ENCODE results near the gene PROSER1. TPM values are rescaled to one million over a fixed set of nuclear protein-coding genes. Genes with fewer than 3 reads are reported as not detected.
A peak's percentile ranks its signal among the peaks of the same experiment; 100 is the strongest.

PROSER1 gene
- total and polyA plus RNA-seq, 10 of the 15 experiments (the other 5 are each of a cell fraction or from before 2014, with no cell fraction given): 14.3 to 66.0 (median 26.9) TPM

- ChIA-PET POLR2A (interaction anchor here (0.5 to 1.2 kb wide), 3 partner anchors 14 to 64 kb away, joined by 3 to 8 read pairs (median 7); no protein-coding TSS in a partner anchor), CTCF (interaction anchor here (1.3 to 2.7 kb wide), 4 partner anchors 11 to 575 kb away, joined by 3 to 11 read pairs (median 6); no protein-coding TSS in a partner anchor), SMC1A (ENCODE audit: uncharacterized antibody, unreplicated experiment) (interaction anchor here (0.6 to 1.5 kb wide), 9 partner anchors 9 to 223 kb away, joined by 3 to 6 read pairs (median 3); no protein-coding TSS in a partner anchor), RAD21 (ENCODE audit: unreplicated experiment) (interaction anchor here (0.9 to 2.4 kb wide), 3 partner anchors 13 to 222 kb away, joined by 3 to 12 read pairs (median 4); no protein-coding TSS in a partner anchor)
- no peak for DNase-seq (ENCODE audit: low read depth, low spot score)
- Histone ChIP-seq H3K79me2 (ENCODE audit: control insufficient read depth, insufficient read depth, low read length) (peaks cover 72% of the 10 kb centered on the region), H3K4me2 (ENCODE audit: control insufficient read depth, insufficient read depth) (peak overlapping the region; percentile 5), H3K27ac (ENCODE audit: control insufficient read depth, insufficient read depth) (peak overlapping the region; percentile 93), H3K9me3 (replicated peaks; ENCODE audit: control insufficient read depth, insufficient read depth, low read length) (no peaks in the 10 kb centered on the region), H3K4me1 (ENCODE audit: control insufficient read depth, insufficient read depth, low read length) (peaks cover 5% of the 10 kb centered on the region), H3K4me3 (peak overlapping the region; percentile 95), H3K9ac (ENCODE audit: control insufficient read depth, insufficient read depth, low read length) (peak overlapping the region; percentile 94), H4K20me1 (ENCODE audit: control insufficient read depth, insufficient read depth) (no peaks in the 10 kb centered on the region), H2AFZ (ENCODE audit: control insufficient read depth, low read depth, low read length) (peak overlapping the region; percentile 97), H3K36me3 (ENCODE audit: control insufficient read depth in 2 of 2, insufficient read depth in 2 of 2, low read length in 1 of 2) (peaks cover 0 to 4% of the 10 kb centered on the region in 2 experiments; a peak in 1 of 4 replicates), H3K27me3 (replicated peaks in 1 of 2; ENCODE audit: control insufficient read depth in 2 of 2, insufficient read depth in 2 of 2, low read length in 1 of 2) (no peaks in the 10 kb centered on the region)
- ATAC-seq: peak; percentile 28; the same call in 2 of the 3 replicates
- intact Hi-C loops (cut with micrococcal nuclease; ENCODE audit: unreplicated experiment): loop anchor here (10.0 kb wide), 1 partner anchor 693 kb away; the partner anchor contains the start of gene UFM1
- in situ Hi-C loops (cut with MboI): no loop called here
- no peak for FAIRE-seq
- no TSS peak for BruUV-seq (replicated peaks)
- WGBS (ENCODE audit: insufficient coverage, insufficient replicate concordance, low lambda C conversion rate, missing lambda C conversion rate): under 1% methylated on average over 30 of the region's 39 CpGs
- TF ChIP-seq, protein P1, sequence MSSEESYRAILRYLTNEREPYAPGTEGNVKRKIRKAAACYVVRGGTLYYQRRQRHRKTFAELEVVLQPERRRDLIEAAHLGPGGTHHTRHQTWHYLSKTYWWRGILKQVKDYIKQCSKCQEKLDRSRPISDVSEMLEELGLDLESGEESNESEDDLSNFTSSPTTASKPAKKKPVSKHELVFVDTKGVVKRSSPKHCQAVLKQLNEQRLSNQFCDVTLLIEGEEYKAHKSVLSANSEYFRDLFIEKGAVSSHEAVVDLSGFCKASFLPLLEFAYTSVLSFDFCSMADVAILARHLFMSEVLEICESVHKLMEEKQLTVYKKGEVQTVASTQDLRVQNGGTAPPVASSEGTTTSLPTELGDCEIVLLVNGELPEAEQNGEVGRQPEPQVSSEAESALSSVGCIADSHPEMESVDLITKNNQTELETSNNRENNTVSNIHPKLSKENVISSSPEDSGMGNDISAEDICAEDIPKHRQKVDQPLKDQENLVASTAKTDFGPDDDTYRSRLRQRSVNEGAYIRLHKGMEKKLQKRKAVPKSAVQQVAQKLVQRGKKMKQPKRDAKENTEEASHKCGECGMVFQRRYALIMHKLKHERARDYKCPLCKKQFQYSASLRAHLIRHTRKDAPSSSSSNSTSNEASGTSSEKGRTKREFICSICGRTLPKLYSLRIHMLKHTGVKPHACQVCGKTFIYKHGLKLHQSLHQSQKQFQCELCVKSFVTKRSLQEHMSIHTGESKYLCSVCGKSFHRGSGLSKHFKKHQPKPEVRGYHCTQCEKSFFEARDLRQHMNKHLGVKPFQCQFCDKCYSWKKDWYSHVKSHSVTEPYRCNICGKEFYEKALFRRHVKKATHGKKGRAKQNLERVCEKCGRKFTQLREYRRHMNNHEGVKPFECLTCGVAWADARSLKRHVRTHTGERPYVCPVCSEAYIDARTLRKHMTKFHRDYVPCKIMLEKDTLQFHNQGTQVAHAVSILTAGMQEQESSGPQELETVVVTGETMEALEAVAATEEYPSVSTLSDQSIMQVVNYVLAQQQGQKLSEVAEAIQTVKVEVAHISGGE (CRISPR knock-in tag; IDR thresholded peaks at IDR 0.05): peak; percentile 82
- TF ChIP-seq TCF12 (IDR thresholded peaks at IDR 0.05; ENCODE audit: low read depth, low read length) (no peak), BHLHE40 (IDR thresholded peaks at IDR 0.05; ENCODE audit: borderline replicate concordance in 1 of 2, low read depth in 2 of 2, low read length in 1 of 2) (peak in 1 of 2 experiments; percentile 50; a peak in 1 of 4 replicates), SMARCA5 (IDR thresholded peaks at IDR 0.05) (0 out of 2 replicates have a peak, but pooled peaks have one; percentile 68), ZNF622 (IDR thresholded peaks at IDR 0.05) (no peak), RUNX3 (IDR thresholded peaks at IDR 0.05; ENCODE audit: low read length) (0 out of 2 replicates have a peak, but pooled peaks have one; percentile 5), FOXM1 (IDR thresholded peaks at IDR 0.05; ENCODE audit: low read depth, low read length) (no peak), ZNF217 (IDR thresholded peaks at IDR 0.05) (0 out of 2 replicates have a peak, but pooled peaks have one; percentile 27), NFIC (IDR thresholded peaks at IDR 0.05; ENCODE audit: low read depth, low read length) (0 out of 2 replicates have a peak, but pooled peaks have one; percentile 1), NKRF (conservative IDR thresholded peaks at IDR 0.05) (peak; percentile 87), RB1 (IDR thresholded peaks at IDR 0.05; ENCODE audit: borderline replicate concordance) (no peak), DPF2 (IDR thresholded peaks at IDR 0.05) (peak; percentile 64; the same call in 1 of the 2 replicates), ZSCAN29 (IDR thresholded peaks at IDR 0.05) (0 out of 2 replicates have a peak, but pooled peaks have one; percentile 34), NFXL1 (IDR thresholded peaks at IDR 0.05; ENCODE audit: borderline replicate concordance) (peak; percentile 92; the same call in 1 of the 2 replicates)
- TF ChIP-seq, protein P2, sequence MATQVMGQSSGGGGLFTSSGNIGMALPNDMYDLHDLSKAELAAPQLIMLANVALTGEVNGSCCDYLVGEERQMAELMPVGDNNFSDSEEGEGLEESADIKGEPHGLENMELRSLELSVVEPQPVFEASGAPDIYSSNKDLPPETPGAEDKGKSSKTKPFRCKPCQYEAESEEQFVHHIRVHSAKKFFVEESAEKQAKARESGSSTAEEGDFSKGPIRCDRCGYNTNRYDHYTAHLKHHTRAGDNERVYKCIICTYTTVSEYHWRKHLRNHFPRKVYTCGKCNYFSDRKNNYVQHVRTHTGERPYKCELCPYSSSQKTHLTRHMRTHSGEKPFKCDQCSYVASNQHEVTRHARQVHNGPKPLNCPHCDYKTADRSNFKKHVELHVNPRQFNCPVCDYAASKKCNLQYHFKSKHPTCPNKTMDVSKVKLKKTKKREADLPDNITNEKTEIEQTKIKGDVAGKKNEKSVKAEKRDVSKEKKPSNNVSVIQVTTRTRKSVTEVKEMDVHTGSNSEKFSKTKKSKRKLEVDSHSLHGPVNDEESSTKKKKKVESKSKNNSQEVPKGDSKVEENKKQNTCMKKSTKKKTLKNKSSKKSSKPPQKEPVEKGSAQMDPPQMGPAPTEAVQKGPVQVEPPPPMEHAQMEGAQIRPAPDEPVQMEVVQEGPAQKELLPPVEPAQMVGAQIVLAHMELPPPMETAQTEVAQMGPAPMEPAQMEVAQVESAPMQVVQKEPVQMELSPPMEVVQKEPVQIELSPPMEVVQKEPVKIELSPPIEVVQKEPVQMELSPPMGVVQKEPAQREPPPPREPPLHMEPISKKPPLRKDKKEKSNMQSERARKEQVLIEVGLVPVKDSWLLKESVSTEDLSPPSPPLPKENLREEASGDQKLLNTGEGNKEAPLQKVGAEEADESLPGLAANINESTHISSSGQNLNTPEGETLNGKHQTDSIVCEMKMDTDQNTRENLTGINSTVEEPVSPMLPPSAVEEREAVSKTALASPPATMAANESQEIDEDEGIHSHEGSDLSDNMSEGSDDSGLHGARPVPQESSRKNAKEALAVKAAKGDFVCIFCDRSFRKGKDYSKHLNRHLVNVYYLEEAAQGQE (IDR thresholded peaks at IDR 0.05; ENCODE audit: low read depth, low read length): no peak
Measured at GRCh38 chr13:39037410-39037879, 444 bp downstream of the PROSER1 start.

Data from GM12878 (cell line).